Measurements from ENCODE around the gene PHC3.

PHC3 gene

DNA sequence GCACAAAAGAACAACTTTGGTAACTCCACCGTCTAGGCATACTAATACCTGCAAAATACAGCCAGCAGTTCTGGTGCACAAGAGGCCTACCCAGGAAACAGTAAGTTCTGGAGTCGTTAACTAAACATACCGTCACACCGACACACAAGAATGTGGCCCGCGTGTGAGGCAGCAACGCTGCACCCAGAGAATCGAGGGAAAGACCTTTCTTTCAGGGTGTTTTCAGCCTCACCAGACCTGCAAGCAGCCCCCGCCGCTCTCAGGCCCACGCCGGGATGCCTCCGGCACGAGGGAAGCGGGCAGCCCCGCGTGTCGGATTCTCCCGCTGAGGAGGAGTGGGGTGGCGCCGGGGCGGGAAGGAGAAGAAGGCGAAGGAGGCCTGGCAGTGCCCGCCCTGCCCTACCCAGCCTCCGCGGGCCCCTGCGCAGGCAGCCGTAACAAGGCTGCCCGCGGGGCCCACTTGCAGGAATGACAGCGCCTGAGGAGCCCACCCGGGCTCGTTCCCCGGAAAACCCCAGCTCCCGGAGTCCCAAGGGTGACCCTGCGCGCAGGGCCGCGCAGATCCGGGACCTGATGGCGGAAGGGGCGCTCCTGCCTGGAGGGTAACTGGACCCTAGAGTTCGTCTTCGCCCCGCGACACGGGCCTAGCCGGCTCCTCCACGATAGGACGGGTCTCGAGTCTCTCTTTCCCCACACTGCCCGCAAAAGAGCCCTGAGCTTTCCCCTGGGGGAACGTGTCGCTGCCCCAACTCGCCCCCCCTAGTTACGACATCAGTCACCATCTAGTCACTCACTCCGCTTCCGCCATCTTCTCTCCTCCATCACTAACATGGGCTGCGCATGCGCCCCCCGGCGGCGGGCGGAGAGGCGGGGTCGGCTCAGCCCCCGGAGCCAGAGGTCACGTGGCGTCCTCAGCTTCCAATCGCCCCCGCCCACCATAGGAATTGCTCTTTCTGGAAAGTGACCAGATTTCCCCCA is at the start of gene PHC3:
TSS of gene PHC3 (minus strand) at position 826 of the 978 bp plus-strand sequence. CDS start at position 808, 18 bp downstream.
- Histone ChIP-seq H3K36me3 (ENCODE audit: control insufficient read depth in 1 of 2, insufficient read depth in 2 of 2, low read length in 2 of 2) (peaks cover 0 to 21% of the 10 kb centered on the region in 2 donors), H3K27ac (ENCODE audit: low read depth, low read length) (peak within 1 kb of the TSS; percentile 94), H3K9ac (ENCODE audit: low read depth in 1 of 2, low read length in 2 of 2) (peak within 1 kb of the TSS; percentile 99), H3K4me1 (ENCODE audit: control insufficient read depth in 1 of 2, insufficient read depth in 2 of 2, low read length in 2 of 2) (peaks cover 24 to 29% of the 10 kb centered on the region in 2 donors), H3K27me3 (ENCODE audit: control insufficient read depth in 1 of 2, insufficient read depth in 2 of 2, low read length in 2 of 2) (no peaks in the 10 kb centered on the region), H3K4me3 (ENCODE audit: low read depth in 1 of 2, low read length in 2 of 2) (peak within 1 kb of the TSS; percentile 96 to 97), H3K9me3 (ENCODE audit: control insufficient read depth in 1 of 2, low read length in 2 of 2) (no peaks in the 10 kb centered on the region)

- no peak overlapping the region for H3K9ac ChIP-seq (ENCODE audit: low read depth in 1 of 2, low read length in 2 of 2)
- no peaks in the 10 kb centered on the region for H3K9me3 ChIP-seq (ENCODE audit: control insufficient read depth in 1 of 2, low read length in 2 of 2)
- no peak overlapping the region for H3K4me3 ChIP-seq (ENCODE audit: low read depth in 1 of 2, low read length in 2 of 2)
- no peak overlapping the region for H3K27ac ChIP-seq (ENCODE audit: low read depth, low read length)
- no peaks in the 10 kb centered on the region for H3K36me3 ChIP-seq (ENCODE audit: control insufficient read depth in 1 of 2, insufficient read depth in 2 of 2, low read length in 2 of 2)
- peaks cover 11% of the 10 kb centered on the region in 2 donors for H3K4me1 ChIP-seq (ENCODE audit: control insufficient read depth in 1 of 2, insufficient read depth in 2 of 2, low read length in 2 of 2)
- no peaks in the 10 kb centered on the region for H3K27me3 ChIP-seq (ENCODE audit: control insufficient read depth in 1 of 2, insufficient read depth in 2 of 2, low read length in 2 of 2)
Measured at GRCh38 chr3:170228093-170228766, 46.7 kb upstream of the PHC3 start.

GRCh38 chr3:170226426-170226960 is 45.0 kb upstream of the PHC3 start:
- Histone ChIP-seq H3K36me3 (ENCODE audit: control insufficient read depth in 1 of 2, insufficient read depth in 2 of 2, low read length in 2 of 2) (no peaks in the 10 kb centered on the region), H3K9me3 (ENCODE audit: control insufficient read depth in 1 of 2, low read length in 2 of 2) (no peaks in the 10 kb centered on the region), H3K4me3 (ENCODE audit: low read depth in 1 of 2, low read length in 2 of 2) (no peak overlapping the region), H3K27me3 (ENCODE audit: control insufficient read depth in 1 of 2, insufficient read depth in 2 of 2, low read length in 2 of 2) (no peaks in the 10 kb centered on the region), H3K9ac (ENCODE audit: low read depth in 1 of 2, low read length in 2 of 2) (no peak overlapping the region), H3K27ac (ENCODE audit: low read depth, low read length) (no peak overlapping the region), H3K4me1 (ENCODE audit: control insufficient read depth in 1 of 2, insufficient read depth in 2 of 2, low read length in 2 of 2) (peaks cover 5 to 9% of the 10 kb centered on the region in 2 donors)

DNA sequence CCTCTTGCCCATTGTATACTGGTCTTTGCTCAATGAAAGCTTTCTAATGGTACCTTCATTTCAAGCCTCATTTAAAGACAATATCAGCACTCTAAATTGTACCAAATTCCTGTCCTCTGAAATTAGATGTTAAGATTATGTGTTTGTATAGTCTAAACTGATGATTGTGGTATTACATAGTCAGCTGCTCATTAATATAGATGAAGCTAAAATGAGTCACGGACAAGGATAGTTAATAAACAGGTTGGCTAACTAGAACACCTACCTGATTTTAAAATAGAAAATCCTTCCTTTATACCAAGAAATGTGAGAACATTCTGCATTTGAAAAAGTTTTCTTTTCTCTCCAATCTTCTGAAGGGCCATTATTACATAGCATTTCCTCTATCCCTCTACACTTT is 43.6 kb upstream of the PHC3 start:
- no peaks in the 10 kb centered on the region for H3K9me3 ChIP-seq (ENCODE audit: control insufficient read depth in 1 of 2, low read length in 2 of 2)
- H3K27me3 ChIP-seq (ENCODE audit: control insufficient read depth in 1 of 2, insufficient read depth in 2 of 2, low read length in 2 of 2), result no peaks in the 10 kb centered on the region
- no peak overlapping the region for H3K4me3 ChIP-seq (ENCODE audit: low read depth in 1 of 2, low read length in 2 of 2)
- H3K4me1 ChIP-seq (ENCODE audit: control insufficient read depth in 1 of 2, insufficient read depth in 2 of 2, low read length in 2 of 2), result peaks cover 5 to 10% of the 10 kb centered on the region in 2 donors
- H3K36me3 ChIP-seq (ENCODE audit: control insufficient read depth in 1 of 2, insufficient read depth in 2 of 2, low read length in 2 of 2), result no peaks in the 10 kb centered on the region
- H3K27ac ChIP-seq (ENCODE audit: low read depth, low read length), result no peak overlapping the region
- H3K9ac ChIP-seq (ENCODE audit: low read depth in 1 of 2, low read length in 2 of 2), result no peak overlapping the region

DNA sequence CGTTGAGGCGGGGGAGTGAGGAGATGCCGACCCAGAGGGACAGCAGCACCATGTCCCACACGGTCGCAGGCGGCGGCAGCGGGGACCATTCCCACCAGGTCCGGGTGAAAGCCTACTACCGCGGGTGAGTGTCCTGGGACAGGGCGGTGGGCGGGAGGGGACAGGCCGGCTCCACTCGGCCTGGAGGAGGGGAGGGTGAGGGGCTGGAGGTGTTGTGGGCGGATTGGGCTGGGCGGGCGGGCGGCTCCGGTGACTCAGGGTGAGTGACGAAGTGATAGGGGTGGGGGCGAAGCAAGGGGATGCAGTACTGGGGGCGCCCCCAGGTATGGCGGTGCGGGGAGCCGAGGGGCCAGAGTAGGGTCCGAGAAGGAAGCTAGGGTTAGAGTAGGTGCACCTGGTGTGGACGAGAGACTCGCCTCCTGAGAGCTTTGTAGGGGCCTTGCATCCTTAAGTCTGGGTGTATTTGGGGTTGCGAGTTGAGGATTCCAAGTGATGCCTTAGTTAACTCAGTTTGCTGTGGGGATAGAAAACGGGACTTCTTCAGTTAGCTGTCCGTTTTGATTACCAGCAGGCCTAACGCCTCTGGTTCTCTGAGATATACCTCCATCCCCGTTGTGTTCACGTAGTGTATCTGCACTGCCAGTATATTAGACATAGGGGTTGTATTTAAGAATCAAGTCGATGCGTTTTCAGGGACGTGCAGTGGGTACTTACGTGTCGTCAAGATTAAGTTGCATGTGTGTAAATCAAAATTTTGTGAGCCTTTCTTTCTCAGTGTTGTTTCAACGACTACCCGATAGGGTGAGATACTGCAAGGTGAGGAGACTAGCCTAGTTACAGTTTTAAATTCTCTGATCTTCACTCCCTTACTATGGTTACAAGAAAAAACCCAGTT is 41.4 kb upstream of the PHC3 start:
- Histone ChIP-seq H3K36me3 (ENCODE audit: control insufficient read depth in 1 of 2, insufficient read depth in 2 of 2, low read length in 2 of 2) (no peaks in the 10 kb centered on the region), H3K4me3 (ENCODE audit: low read depth in 1 of 2, low read length in 2 of 2) (peak overlapping the region; percentile 82 to 94), H3K9ac (ENCODE audit: low read depth in 1 of 2, low read length in 2 of 2) (peak overlapping the region; percentile 69 to 85), H3K9me3 (ENCODE audit: control insufficient read depth in 1 of 2, low read length in 2 of 2) (no peaks in the 10 kb centered on the region), H3K27me3 (ENCODE audit: control insufficient read depth in 1 of 2, insufficient read depth in 2 of 2, low read length in 2 of 2) (no peaks in the 10 kb centered on the region), H3K4me1 (ENCODE audit: control insufficient read depth in 1 of 2, insufficient read depth in 2 of 2, low read length in 2 of 2) (peaks cover 5 to 10% of the 10 kb centered on the region in 2 donors), H3K27ac (ENCODE audit: low read depth, low read length) (peak overlapping the region; percentile 88)

DNA sequence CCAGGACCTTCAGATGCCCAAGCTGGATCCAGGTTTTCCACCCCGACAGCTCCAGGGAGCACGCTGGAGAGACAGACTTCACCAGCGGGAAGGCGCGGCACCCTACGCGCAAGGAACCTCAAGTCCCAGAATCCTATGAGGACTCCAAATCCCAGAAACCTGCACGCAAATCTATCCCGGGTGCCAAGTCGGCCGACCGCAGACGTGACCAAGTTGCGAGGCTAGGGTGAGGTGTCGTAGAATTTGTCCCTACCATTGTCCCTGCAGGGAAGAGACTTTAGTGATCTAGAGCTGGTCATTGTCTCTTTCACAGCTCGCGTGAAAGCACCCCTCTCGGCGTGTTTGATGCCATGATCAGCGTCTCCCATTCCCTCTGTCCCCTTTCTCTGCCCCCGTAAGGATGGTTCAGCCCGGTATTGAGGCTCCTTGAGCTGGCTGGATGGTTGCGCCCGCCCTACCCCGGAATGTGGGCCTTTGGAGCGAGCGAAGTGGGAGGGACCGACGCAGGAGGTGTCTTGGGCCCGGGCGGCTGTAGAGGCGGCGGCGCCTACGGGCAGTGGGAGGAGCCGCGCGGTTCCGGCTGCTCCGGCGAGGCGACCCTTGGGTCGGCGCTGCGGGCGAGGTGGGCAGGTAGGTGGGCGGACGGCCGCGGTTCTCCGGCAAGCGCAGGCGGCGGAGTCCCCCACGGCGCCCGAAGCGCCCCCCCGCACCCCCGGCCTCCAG is 40.6 kb upstream of the PHC3 start, which contains the start of gene PRKCI:
TSS of gene PRKCI (plus strand) at position 501 of the 723 bp plus-strand sequence. CDS start 246 bp downstream, outside the sequence.
- Histone ChIP-seq H3K36me3 (ENCODE audit: control insufficient read depth in 1 of 2, insufficient read depth in 2 of 2, low read length in 2 of 2) (no peaks in the 10 kb centered on the region), H3K27ac (ENCODE audit: low read depth, low read length) (peak within 1 kb of the TSS; percentile 88), H3K4me3 (ENCODE audit: low read depth in 1 of 2, low read length in 2 of 2) (peak within 1 kb of the TSS; percentile 82 to 94), H3K27me3 (ENCODE audit: control insufficient read depth in 1 of 2, insufficient read depth in 2 of 2, low read length in 2 of 2) (no peaks in the 10 kb centered on the region), H3K9ac (ENCODE audit: low read depth in 1 of 2, low read length in 2 of 2) (peak within 1 kb of the TSS; percentile 69 to 85), H3K9me3 (ENCODE audit: control insufficient read depth in 1 of 2, low read length in 2 of 2) (no peaks in the 10 kb centered on the region), H3K4me1 (ENCODE audit: control insufficient read depth in 1 of 2, insufficient read depth in 2 of 2, low read length in 2 of 2) (peaks cover 5 to 10% of the 10 kb centered on the region in 2 donors)

DNA sequence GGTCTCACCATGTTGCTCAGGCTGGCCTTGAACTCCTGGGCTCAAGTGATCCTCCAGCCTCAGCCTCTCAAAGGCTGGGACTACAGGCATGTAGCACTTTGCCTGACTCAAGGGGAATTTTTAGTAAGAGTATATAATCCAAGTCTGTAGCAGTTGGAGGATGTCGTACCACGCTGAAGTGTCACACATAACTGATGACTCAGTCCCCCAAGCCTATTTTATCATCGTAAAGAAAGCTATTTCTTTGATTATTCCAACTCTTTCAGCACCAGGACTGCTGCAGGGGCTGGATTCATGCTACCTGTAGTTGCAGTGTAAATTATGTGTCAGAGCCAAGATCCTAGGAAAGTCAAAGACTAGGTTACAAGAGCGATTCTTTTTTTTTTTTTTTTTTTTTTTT is 39.3 kb upstream of the PHC3 start:
- Histone ChIP-seq H3K27me3 (ENCODE audit: control insufficient read depth in 1 of 2, insufficient read depth in 2 of 2, low read length in 2 of 2) (no peaks in the 10 kb centered on the region), H3K4me3 (ENCODE audit: low read depth in 1 of 2, low read length in 2 of 2) (no peak overlapping the region), H3K27ac (ENCODE audit: low read depth, low read length) (no peak overlapping the region), H3K9ac (ENCODE audit: low read depth in 1 of 2, low read length in 2 of 2) (no peak overlapping the region), H3K4me1 (ENCODE audit: control insufficient read depth in 1 of 2, insufficient read depth in 2 of 2, low read length in 2 of 2) (peaks cover 5 to 10% of the 10 kb centered on the region in 2 donors), H3K9me3 (ENCODE audit: control insufficient read depth in 1 of 2, low read length in 2 of 2) (no peaks in the 10 kb centered on the region), H3K36me3 (ENCODE audit: control insufficient read depth in 1 of 2, insufficient read depth in 2 of 2, low read length in 2 of 2) (no peaks in the 10 kb centered on the region)

DNA sequence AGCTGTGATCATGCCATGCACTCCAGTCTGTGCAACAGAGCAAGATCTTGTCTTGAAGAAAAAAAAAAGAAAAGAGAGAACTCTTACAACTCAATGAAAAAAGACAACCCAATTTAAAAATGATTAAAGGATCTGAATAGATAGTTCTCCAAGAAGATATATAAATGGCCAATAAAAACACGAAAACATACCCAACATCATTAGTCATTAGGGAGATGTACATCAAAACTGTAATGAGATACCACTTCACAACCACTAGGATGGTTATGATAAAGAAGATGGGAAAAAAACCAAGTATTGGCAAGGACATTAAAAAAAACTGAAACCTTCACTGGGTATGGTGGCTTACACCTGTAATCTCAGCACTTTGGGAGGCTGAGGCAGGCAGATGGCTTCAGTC is 38.3 kb upstream of the PHC3 start:
- Histone ChIP-seq H3K9me3 (ENCODE audit: control insufficient read depth in 1 of 2, low read length in 2 of 2) (no peaks in the 10 kb centered on the region), H3K36me3 (ENCODE audit: control insufficient read depth in 1 of 2, insufficient read depth in 2 of 2, low read length in 2 of 2) (no peaks in the 10 kb centered on the region), H3K9ac (ENCODE audit: low read depth in 1 of 2, low read length in 2 of 2) (no peak overlapping the region), H3K27me3 (ENCODE audit: control insufficient read depth in 1 of 2, insufficient read depth in 2 of 2, low read length in 2 of 2) (no peaks in the 10 kb centered on the region), H3K4me3 (ENCODE audit: low read depth in 1 of 2, low read length in 2 of 2) (no peak overlapping the region), H3K27ac (ENCODE audit: low read depth, low read length) (no peak overlapping the region), H3K4me1 (ENCODE audit: control insufficient read depth in 1 of 2, insufficient read depth in 2 of 2, low read length in 2 of 2) (peaks cover 5 to 10% of the 10 kb centered on the region in 2 donors)

- no peak overlapping the region for H3K27ac ChIP-seq (ENCODE audit: low read depth, low read length)
- no peak overlapping the region for H3K4me3 ChIP-seq (ENCODE audit: low read depth in 1 of 2, low read length in 2 of 2)
- no peaks in the 10 kb centered on the region for H3K4me1 ChIP-seq (ENCODE audit: control insufficient read depth in 1 of 2, insufficient read depth in 2 of 2, low read length in 2 of 2)
- H3K27me3 ChIP-seq (ENCODE audit: control insufficient read depth in 1 of 2, insufficient read depth in 2 of 2, low read length in 2 of 2), result no peaks in the 10 kb centered on the region
- no peaks in the 10 kb centered on the region for H3K36me3 ChIP-seq (ENCODE audit: control insufficient read depth in 1 of 2, insufficient read depth in 2 of 2, low read length in 2 of 2)
- H3K9ac ChIP-seq (ENCODE audit: low read depth in 1 of 2, low read length in 2 of 2), result no peak overlapping the region
- H3K9me3 ChIP-seq (ENCODE audit: control insufficient read depth in 1 of 2, low read length in 2 of 2), result no peaks in the 10 kb centered on the region
Measured at GRCh38 chr3:170211668-170212067, 30.1 kb upstream of the PHC3 start.

Data from duodenal mucosa (tissue), 2 donors.